ENCODE data around the gene NTSR1.

The NTSR1 gene

GRCh38 chr20:62772990-62773844, 64.6 kb downstream of the NTSR1 start:
- peak; percentile 65 for DNase-seq (ENCODE audit: low read depth)
- no peak overlapping the region for H3K4me3 ChIP-seq (ENCODE audit: low read length)
- TF ChIP-seq, protein P1, sequence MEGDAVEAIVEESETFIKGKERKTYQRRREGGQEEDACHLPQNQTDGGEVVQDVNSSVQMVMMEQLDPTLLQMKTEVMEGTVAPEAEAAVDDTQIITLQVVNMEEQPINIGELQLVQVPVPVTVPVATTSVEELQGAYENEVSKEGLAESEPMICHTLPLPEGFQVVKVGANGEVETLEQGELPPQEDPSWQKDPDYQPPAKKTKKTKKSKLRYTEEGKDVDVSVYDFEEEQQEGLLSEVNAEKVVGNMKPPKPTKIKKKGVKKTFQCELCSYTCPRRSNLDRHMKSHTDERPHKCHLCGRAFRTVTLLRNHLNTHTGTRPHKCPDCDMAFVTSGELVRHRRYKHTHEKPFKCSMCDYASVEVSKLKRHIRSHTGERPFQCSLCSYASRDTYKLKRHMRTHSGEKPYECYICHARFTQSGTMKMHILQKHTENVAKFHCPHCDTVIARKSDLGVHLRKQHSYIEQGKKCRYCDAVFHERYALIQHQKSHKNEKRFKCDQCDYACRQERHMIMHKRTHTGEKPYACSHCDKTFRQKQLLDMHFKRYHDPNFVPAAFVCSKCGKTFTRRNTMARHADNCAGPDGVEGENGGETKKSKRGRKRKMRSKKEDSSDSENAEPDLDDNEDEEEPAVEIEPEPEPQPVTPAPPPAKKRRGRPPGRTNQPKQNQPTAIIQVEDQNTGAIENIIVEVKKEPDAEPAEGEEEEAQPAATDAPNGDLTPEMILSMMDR (IDR thresholded peaks at IDR 0.05; ENCODE audit: insufficient read depth, low read depth, low read length, missing control alignments) = no peak

DNA sequence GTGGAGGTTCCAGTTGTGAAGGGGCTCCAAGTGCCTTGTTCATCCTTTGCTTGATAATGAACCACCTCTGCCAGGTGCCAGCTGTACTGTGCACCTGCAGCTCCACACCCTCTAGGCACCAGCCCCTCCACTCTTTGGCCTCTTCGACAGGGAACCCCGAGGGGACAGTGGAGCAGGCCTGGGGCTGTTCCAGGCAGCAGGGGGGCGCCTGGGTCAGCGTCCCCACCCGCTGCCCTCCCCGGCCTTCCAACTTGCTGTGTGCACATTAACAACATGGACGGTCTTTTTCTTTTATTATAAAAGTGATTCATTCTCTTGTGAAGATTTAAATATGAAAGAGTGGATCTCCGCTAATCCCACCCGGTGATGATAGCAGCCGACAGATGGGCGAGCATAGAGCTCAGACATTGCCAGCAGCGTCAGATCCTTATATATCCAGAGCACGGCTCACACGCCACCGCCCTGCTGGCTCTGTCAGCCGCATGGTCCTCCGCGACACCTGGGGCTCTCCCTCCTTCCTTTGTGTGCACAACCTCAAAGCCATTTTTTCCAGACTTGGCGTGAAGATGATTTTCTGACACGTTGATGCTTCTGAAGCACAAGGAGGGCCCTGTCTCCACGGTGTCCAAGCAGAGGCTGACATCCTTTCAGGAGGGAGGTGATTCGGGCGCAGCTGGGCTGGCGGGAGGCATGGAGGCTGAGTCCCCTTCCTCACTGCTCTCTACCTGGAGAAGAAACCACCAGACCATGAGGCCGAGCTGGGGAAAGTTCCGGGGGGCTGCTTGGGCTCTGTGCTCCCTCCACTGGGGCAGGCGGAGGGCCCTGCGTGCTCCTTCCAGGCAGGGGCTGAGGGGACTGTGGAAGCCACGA, 65.4 kb downstream of the NTSR1 start:
- TF ChIP-seq, protein P1 (IDR thresholded peaks at IDR 0.05; ENCODE audit: insufficient read depth, low read depth, low read length, missing control alignments) = no peak
- no peak for DNase-seq (ENCODE audit: low read depth)
- H3K4me3 ChIP-seq (ENCODE audit: low read length) = no peak overlapping the region

DNA sequence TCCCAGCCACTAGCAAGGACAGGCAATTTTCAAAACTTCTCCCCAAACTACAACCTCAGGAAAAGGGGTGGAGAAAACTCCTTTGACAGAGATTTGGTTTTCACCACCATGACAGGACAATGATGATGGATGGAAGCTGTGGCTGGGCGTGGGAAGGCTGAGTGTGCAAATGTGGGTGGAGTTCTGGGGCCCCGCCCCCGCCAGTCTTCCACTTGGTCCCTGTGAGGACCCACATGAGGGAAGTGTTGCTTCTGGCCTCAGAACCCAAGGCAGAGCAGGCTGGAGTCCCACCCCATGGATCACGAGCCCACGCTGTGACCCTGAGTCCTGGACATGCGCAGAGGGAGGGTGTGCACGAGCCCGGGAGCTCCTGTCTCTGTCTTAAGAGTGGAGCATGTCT, 66.1 kb downstream of the NTSR1 start:
- H3K4me3 ChIP-seq (ENCODE audit: low read length) = no peak overlapping the region
- no peak for DNase-seq (ENCODE audit: low read depth)
- TF ChIP-seq, protein P1 (IDR thresholded peaks at IDR 0.05; ENCODE audit: insufficient read depth, low read depth, low read length, missing control alignments) = no peak

DNA sequence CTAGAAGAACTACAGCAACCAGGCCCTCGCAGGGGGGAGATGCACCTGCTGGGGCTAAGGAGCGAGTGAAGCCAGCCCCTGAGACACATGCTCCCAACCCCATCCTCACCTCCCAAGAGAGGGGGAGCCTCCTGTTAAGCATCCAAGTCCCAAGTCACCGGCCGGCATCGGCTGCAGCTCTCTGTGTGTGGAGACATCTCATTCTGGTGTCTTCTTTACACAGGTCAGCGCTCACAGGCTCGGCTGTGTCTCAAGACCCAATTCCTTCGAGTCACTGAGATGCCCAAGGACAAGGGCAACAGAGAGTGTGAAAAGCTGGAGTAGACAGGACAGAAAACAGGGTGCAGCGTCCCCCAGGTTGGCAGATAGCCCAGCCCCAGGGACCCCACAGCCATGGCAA, 66.6 kb downstream of the NTSR1 start:
- H3K4me3 ChIP-seq (ENCODE audit: low read length) = no peak overlapping the region
- no peak for DNase-seq (ENCODE audit: low read depth)
- TF ChIP-seq, protein P1 (IDR thresholded peaks at IDR 0.05; ENCODE audit: insufficient read depth, low read depth, low read length, missing control alignments) = no peak

DNA sequence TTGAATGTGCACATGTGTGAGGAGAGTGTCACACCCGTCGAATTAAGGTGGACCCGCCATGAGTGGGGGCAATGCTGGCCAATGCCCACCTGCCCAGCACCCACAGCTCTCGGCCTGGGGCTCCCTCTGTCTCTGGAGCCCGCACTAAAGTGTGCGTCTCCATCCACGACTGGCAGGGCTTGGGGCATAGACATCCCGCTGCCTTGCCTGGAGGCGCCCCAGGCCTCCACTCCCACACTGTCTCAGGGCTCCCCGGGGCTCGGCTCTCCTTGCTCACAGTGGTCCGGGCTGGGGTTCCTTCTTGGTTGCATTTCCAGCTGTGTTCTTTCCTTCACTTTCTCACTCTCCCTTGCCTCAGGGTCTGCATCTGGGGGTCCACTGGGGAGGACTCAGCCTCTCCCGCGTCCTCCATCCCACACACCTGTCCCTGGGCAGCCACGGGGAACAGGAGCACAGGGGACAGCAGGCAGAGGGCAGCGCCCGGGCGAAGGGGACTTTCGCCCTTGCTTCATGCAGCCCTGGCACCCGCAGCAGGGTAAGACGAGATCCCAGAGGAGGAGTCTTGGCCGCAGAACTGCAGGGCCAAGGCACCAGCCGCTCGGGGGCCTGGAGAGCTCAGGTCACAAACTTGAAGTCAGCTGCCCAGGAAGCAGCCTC, 67.5 kb downstream of the NTSR1 start:
- DNase-seq (ENCODE audit: low read depth) = no peak
- TF ChIP-seq, protein P1 (IDR thresholded peaks at IDR 0.05; ENCODE audit: insufficient read depth, low read depth, low read length, missing control alignments) = no peak
- H3K4me3 ChIP-seq (ENCODE audit: low read length) = no peak overlapping the region

DNA sequence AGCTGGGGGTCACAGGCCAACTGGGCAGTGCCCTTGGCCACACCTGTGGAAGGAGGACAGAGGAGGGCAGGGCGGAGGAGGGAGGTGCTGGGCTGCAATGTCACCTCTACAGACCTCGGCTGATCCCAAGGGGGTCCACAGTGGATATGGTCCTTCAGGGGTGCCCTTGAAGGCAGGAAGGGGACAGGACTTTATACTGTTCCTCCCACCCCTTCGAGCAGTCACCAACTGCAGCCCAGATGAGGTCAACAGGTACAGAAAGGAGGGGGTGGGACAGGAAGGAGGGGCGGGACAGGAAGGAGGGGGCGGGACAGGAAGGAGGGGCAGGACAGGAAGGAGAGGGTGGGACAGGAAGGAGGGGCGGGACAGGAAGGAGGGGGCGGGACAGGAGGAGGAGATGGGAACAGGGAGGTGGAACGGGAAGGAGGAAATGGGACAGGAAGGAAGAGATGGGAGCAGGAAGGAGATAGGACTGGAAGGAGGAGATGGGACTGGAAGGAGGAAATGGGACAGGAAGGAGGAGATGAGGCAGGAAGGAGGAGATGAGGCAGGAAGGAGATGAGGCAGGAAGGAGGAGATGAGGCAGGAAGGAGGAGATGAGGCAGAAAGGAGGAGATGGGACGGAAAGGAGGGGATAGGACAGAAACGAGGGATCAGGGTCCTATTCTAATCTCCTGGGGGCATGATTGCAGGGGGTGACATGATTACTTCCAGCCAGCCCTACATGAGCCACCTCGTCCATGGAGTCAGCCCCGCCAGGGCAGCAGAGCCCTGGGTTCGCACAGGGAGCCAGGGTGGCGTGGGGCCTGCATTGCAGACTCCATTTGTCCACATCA, 68.3 kb downstream of the NTSR1 start:
- peak; percentile 46 for DNase-seq (ENCODE audit: low read depth)
- no peak overlapping the region for H3K4me3 ChIP-seq (ENCODE audit: low read length)
- TF ChIP-seq, protein P1 (IDR thresholded peaks at IDR 0.05; ENCODE audit: insufficient read depth, low read depth, low read length, missing control alignments) = no peak
